ENCODE data around the gene SOAT2. TPM values are rescaled to one million over a fixed set of nuclear protein-coding genes. Genes with fewer than 3 reads are reported as not detected.

SOAT2 gene
- total RNA-seq, 4 donors from 2014 or later = 0.31 TPM; not detected in 3

DNA sequence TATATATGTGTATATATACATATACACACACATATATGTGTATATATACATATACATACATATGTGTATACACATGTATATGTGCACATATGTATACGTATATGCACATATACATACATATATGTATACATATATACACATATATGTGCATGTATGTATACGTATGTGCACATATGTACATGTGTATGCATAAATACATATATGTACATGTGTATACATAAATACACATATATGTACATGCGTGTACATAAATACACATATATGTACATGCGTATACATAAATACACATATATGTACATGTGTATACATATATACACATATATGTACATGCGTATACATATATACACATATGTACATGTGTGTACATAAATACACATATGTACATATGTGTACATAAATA is 43.9 kb downstream of the SOAT2 start:
- ATAC-seq = no peak
- no peaks in the 10 kb centered on the region for H3K27me3 ChIP-seq
- H3K4me1 ChIP-seq = peaks cover 0 to 7% (median 0%) of the 10 kb centered on the region in 3 donors
- 77 to 88% methylated on average over 4 to 5 of the region's 5 CpGs for WGBS, 2 donors (ENCODE audit: low coverage in 1 of 2)
- no peak overlapping the region for H3K27ac ChIP-seq
- no peak overlapping the region for H3K4me3 ChIP-seq
- no peak for TF ChIP-seq POLR2A (IDR thresholded peaks at IDR 0.05)
- TF ChIP-seq POLR2AphosphoS5 (IDR thresholded peaks at IDR 0.05) = no peak
- no peak for TF ChIP-seq EP300 (IDR thresholded peaks at IDR 0.05)
- TF ChIP-seq, protein P1, sequence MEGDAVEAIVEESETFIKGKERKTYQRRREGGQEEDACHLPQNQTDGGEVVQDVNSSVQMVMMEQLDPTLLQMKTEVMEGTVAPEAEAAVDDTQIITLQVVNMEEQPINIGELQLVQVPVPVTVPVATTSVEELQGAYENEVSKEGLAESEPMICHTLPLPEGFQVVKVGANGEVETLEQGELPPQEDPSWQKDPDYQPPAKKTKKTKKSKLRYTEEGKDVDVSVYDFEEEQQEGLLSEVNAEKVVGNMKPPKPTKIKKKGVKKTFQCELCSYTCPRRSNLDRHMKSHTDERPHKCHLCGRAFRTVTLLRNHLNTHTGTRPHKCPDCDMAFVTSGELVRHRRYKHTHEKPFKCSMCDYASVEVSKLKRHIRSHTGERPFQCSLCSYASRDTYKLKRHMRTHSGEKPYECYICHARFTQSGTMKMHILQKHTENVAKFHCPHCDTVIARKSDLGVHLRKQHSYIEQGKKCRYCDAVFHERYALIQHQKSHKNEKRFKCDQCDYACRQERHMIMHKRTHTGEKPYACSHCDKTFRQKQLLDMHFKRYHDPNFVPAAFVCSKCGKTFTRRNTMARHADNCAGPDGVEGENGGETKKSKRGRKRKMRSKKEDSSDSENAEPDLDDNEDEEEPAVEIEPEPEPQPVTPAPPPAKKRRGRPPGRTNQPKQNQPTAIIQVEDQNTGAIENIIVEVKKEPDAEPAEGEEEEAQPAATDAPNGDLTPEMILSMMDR (IDR thresholded peaks at IDR 0.05) = no peak
- H3K36me3 ChIP-seq = no peaks in the 10 kb centered on the region
- no peaks in the 10 kb centered on the region for H3K9me3 ChIP-seq

DNA sequence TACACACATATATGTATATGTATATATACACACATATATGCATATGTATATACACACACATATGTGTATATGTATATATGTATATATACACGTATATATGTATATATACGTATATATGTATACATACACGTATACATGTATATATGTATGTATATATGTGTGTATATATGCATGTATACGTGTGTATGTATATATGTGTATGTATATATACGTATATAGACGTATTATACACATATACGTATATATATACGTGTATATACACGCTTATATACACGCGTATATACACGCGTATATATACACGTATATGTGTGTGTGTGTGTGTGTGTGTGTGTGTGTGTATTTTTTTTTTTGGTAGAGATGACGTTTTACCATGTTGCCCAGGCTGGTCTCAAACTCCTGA is 44.4 kb downstream of the SOAT2 start:
- TF ChIP-seq, protein P1 (IDR thresholded peaks at IDR 0.05) = no peak
- TF ChIP-seq POLR2A (IDR thresholded peaks at IDR 0.05) (no peak), POLR2AphosphoS5 (IDR thresholded peaks at IDR 0.05) (no peak), EP300 (IDR thresholded peaks at IDR 0.05) (no peak)
- Histone ChIP-seq H3K27ac (no peak overlapping the region), H3K36me3 (no peaks in the 10 kb centered on the region), H3K4me1 (peaks cover 0 to 7% (median 0%) of the 10 kb centered on the region in 3 donors), H3K9me3 (no peaks in the 10 kb centered on the region), H3K27me3 (no peaks in the 10 kb centered on the region), H3K4me3 (no peak overlapping the region)
- ATAC-seq = no peak
- 80 to 82% methylated on average over 15 of the region's 15 CpGs for WGBS, 2 donors (ENCODE audit: low coverage in 1 of 2)

DNA sequence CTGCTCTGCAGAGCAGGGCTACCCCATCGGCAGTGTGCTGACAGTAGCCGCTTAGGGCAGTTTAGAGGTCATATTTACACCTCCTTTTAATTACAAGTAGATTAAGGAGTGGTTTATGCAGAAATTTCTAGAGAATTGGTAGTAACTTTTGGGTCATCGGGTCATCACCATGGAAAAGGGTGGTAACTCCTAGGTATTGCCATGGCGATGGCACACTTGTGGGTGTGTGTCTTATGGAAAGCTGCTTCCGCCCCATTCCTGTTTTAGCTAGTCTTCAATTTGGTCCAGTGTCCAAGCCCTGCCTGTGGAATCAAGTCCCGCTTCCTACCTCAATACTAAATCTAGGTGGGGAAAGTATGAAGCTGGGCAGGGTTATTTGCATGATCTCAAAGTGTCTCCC is 47.8 kb downstream of the SOAT2 start:
- H3K9me3 ChIP-seq = no peaks in the 10 kb centered on the region
- H3K27me3 ChIP-seq = no peaks in the 10 kb centered on the region
- TF ChIP-seq, protein P1 (IDR thresholded peaks at IDR 0.05) = no peak
- TF ChIP-seq EP300 (IDR thresholded peaks at IDR 0.05) = no peak
- TF ChIP-seq POLR2AphosphoS5 (IDR thresholded peaks at IDR 0.05) = no peak
- no peak for TF ChIP-seq POLR2A (IDR thresholded peaks at IDR 0.05)
- H3K27ac ChIP-seq = no peak overlapping the region
- no peak for ATAC-seq
- H3K4me3 ChIP-seq = no peak overlapping the region
- no peaks in the 10 kb centered on the region for H3K36me3 ChIP-seq
- peaks cover 0 to 21% (median 0%) of the 10 kb centered on the region in 3 donors for H3K4me1 ChIP-seq
- WGBS, 2 donors (ENCODE audit: low coverage in 1 of 2) = 90 to 92% methylated on average over 2 to 6 of the region's 6 CpGs

DNA sequence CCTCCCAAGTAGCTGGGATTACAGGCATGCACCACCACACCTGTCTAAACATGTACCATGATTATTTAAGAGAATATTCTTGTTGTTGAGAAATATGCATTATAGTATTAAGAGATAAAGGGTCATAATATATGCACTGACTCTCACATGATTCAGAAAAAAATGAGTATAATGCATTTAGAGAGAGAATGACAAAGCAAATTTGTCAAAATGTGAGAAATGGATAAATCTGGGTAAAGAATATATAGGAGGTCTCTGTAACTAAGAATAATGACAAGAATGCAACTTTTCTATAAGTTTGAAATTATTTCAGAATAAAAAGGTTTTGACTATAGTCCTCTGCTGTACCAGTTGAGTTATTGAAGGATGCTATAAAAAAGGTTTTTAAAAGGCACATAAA is 49.1 kb downstream of the SOAT2 start:
- ATAC-seq = no peak
- H3K36me3 ChIP-seq = peaks cover 0 to 5% of the 10 kb centered on the region in 2 donors
- no peak overlapping the region for H3K27ac ChIP-seq
- TF ChIP-seq POLR2AphosphoS5 (IDR thresholded peaks at IDR 0.05) (no peak), EP300 (IDR thresholded peaks at IDR 0.05) (no peak), POLR2A (IDR thresholded peaks at IDR 0.05) (no peak)
- TF ChIP-seq, protein P1 (IDR thresholded peaks at IDR 0.05) = no peak
- peaks cover 0 to 35% (median 0%) of the 10 kb centered on the region in 3 donors for H3K4me1 ChIP-seq
- H3K9me3 ChIP-seq = no peaks in the 10 kb centered on the region
- no peak overlapping the region for H3K4me3 ChIP-seq
- no peaks in the 10 kb centered on the region for H3K27me3 ChIP-seq

DNA sequence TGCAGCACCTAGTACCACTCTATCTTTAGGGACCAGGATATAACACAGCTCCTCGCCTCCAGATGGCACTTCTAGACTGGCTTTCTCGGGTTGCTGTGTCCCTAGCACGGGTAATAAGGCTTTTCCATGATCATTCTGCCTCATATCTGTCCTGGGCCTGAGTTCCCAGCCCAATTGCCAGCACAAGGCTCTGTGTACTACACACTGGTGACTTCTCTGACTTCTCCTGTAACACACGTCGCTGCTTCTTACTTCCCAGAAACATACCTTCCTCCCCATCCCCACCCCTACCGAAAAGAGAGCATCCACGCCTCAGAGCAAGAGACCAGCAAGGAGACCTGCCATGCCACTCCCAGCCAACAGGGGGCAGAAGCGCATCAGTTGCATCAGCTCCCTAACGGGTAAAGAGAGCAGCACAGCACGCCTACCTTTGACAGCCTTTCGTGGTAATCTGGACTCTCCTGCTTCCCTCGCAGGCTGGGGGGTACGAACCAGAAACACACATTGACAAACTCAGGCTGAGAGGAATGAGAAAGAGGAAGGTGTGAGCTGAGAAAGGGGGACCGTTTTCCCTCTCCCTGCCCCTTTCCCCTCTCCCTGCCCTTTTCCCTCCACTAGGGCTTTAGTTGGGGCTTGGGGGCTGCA is 56.0 kb downstream of the SOAT2 start:
- ATAC-seq = peak; percentile 90
- Histone ChIP-seq H3K27ac (peak overlapping the region; percentile 27 to 83 (median 74)), H3K9me3 (no peaks in the 10 kb centered on the region), H3K4me1 (peaks cover 0 to 55% (median 5%) of the 10 kb centered on the region in 3 donors), H3K36me3 (peaks cover 0 to 25% of the 10 kb centered on the region in 2 donors), H3K4me3 (no peak overlapping the region), H3K27me3 (no peaks in the 10 kb centered on the region)
- TF ChIP-seq POLR2A (IDR thresholded peaks at IDR 0.05) (no peak), EP300 (IDR thresholded peaks at IDR 0.05) (no peak), POLR2AphosphoS5 (IDR thresholded peaks at IDR 0.05) (peak; percentile 52)
- TF ChIP-seq, protein P1 (IDR thresholded peaks at IDR 0.05) = peak; percentile 86 to 98 (median 96)
- 4 to 21% methylated on average over 5 to 9 of the region's 14 CpGs for WGBS, 2 donors (ENCODE audit: low coverage in 1 of 2)

All from gastroesophageal sphincter (tissue), 4 donors.